Peyer's patch (tissue), 4 donors: ENCODE results near the gene LMO1.

Experiments
- POLR2A ChIP-seq, 2 donors: fragments of 450-650 bp; IDR thresholded peaks; one replicate each; pipeline ENCODE4 v1.5.1; 2017; ENCODE audit warnings: antibody characterized with exemption in 2 of 2, mild to moderate bottlenecking in 2 of 2, moderate library complexity in 2 of 2
- TF ChIP-seq, protein P1 (sequence below), 6 experiments: fragments of 450-650 bp in 4 of 6; fragments of 200-600 bp in 2 of 6; sonication (generic) in 1 of 6; IDR thresholded peaks; one replicate each; pipeline ENCODE4 v1.5.1; 2017 to 2019; ENCODE audit warnings: antibody characterized with exemption in 6 of 6, mild to moderate bottlenecking in 3 of 6, moderate library complexity in 1 of 6

DNA sequence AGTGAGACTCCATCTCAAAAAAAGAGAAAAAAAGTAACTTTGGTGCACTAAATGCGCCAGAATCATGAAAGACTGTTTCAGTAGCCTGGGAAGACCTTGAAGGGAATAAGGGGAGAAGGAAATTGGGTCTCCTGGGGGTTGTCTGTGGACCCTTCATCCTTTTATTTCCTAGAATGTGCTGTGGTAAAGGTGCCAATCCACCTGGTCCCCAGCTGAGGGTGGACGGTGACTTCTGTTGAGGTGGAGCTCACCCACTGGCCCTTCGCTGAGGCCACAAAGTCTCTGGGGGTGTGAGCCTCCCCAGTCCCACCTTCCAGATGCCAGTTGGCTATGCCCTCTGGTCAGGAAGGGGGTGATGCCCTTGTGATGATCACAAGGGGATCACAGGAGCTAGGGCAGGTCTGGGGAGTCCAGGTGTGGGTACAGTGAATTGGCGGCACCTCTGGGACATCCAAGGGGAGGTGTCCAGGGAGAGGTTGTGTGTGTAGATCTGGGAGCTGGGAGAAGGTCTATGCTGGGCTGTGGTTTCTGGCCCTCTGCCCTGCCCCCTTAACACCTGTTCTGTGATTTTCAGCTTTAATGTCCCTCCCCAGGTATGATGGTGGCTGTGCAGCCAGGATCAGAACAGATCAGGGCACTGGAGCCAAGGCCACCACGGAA, 34.2 kb upstream of the LMO1 start:
- TF ChIP-seq POLR2A (IDR thresholded peaks at IDR 0.05) = no peak
- TF ChIP-seq, protein P1, sequence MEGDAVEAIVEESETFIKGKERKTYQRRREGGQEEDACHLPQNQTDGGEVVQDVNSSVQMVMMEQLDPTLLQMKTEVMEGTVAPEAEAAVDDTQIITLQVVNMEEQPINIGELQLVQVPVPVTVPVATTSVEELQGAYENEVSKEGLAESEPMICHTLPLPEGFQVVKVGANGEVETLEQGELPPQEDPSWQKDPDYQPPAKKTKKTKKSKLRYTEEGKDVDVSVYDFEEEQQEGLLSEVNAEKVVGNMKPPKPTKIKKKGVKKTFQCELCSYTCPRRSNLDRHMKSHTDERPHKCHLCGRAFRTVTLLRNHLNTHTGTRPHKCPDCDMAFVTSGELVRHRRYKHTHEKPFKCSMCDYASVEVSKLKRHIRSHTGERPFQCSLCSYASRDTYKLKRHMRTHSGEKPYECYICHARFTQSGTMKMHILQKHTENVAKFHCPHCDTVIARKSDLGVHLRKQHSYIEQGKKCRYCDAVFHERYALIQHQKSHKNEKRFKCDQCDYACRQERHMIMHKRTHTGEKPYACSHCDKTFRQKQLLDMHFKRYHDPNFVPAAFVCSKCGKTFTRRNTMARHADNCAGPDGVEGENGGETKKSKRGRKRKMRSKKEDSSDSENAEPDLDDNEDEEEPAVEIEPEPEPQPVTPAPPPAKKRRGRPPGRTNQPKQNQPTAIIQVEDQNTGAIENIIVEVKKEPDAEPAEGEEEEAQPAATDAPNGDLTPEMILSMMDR (IDR thresholded peaks at IDR 0.05) = no peak
